MM.1S (cell line): Measurements from ENCODE around the gene CAMK1G.

Experiments
- DNase-seq: peaks from one replicate; pipeline ENCODE4 v3.0.0-alpha.2; 2015
- H2AFZ ChIP-seq: fragments of 300-600 bp; sonication (generic); 2 replicates; pipeline ENCODE4 v1.6.0; 2016; ENCODE audit warnings: antibody characterized with exemption, low read length
- H3F3A ChIP-seq: fragments of 300-600 bp; sonication (generic); 2 replicates; pipeline ENCODE4 v1.6.1; 2016; ENCODE audit warnings: mild to moderate bottlenecking, antibody characterized with exemption, low read length, moderate library complexity, mixed read lengths; ENCODE audit not compliant: insufficient read depth
- H3K27ac ChIP-seq: fragments of 300-600 bp; sonication (generic); 2 replicates; pipeline ENCODE4 v1.5.1; 2016; ENCODE audit warnings: mild to moderate bottlenecking, low read length
- H3K27me3 ChIP-seq: fragments of 300-600 bp; sonication (generic); replicated peaks from 2 replicates; pipeline ENCODE4 v1.6.0; 2016; ENCODE audit warnings: low read length; ENCODE audit not compliant: insufficient read depth
- H3K36me3 ChIP-seq: fragments of 300-600 bp; sonication (generic); replicated peaks from 2 replicates; pipeline ENCODE4 v1.6.1; 2016; ENCODE audit warnings: mild to moderate bottlenecking, low read length, mixed read lengths; ENCODE audit not compliant: insufficient read depth
- H3K4me1 ChIP-seq: fragments of 300-600 bp; sonication (generic); 2 replicates; pipeline ENCODE4 v1.6.1; 2016; ENCODE audit warnings: low read length, mixed read lengths
- H3K4me2 ChIP-seq: fragments of 300-600 bp; sonication (generic); 2 replicates; pipeline ENCODE4 v1.6.0; 2016; ENCODE audit warnings: low read depth, low read length
- H3K4me3 ChIP-seq: fragments of 300-600 bp; sonication (generic); 2 replicates; pipeline ENCODE4 v1.5.1; 2016; ENCODE audit warnings: low read length, mixed read lengths
- H3K79me2 ChIP-seq: fragments of 300-600 bp; sonication (generic); 2 replicates; pipeline ENCODE4 v1.6.1; 2016; ENCODE audit warnings: mixed run types, low read length, mixed read lengths
- H3K9ac ChIP-seq: fragments of 300-600 bp; sonication (generic); 2 replicates; pipeline ENCODE4 v1.6.1; 2016; ENCODE audit warnings: low read length, mixed read lengths
- H3K9me2 ChIP-seq: fragments of 300-600 bp; sonication (generic); replicated peaks from 2 replicates; pipeline ENCODE4 v1.6.1; 2016; ENCODE audit warnings: mild to moderate bottlenecking, low read length, mixed read lengths; ENCODE audit not compliant: insufficient read depth
- H3K9me3 ChIP-seq: fragments of 300-600 bp; sonication (generic); replicated peaks from 2 replicates; pipeline ENCODE4 v1.6.1; 2016; ENCODE audit warnings: mild to moderate bottlenecking, low read length, mixed read lengths; ENCODE audit not compliant: insufficient read depth
- H4K20me1 ChIP-seq: fragments of 300-600 bp; sonication (generic); 2 replicates; pipeline ENCODE4 v1.6.1; 2016; ENCODE audit warnings: mild to moderate bottlenecking, low read length, moderate library complexity, mixed read lengths; ENCODE audit not compliant: insufficient read depth
- CTCF ChIP-seq: fragments of 300-600 bp; sonication (generic); IDR thresholded peaks from 2 replicates; pipeline ENCODE4 v1.5.1; 2016; ENCODE audit warnings: antibody characterized with exemption, low read length, mixed read lengths
- EZH2 ChIP-seq: fragments of 300-600 bp; sonication (generic); optimal IDR thresholded peaks from 2 replicates; pipeline ENCODE3; 2017; ENCODE audit warnings: low read depth, mild to moderate bottlenecking, antibody characterized with exemption, low read length, mixed read lengths
- EZH2phosphoT487 ChIP-seq: fragments of 300-600 bp; sonication (generic); IDR thresholded peaks from 2 replicates; pipeline ENCODE4 v1.6.1; 2018; ENCODE audit warnings: antibody characterized with exemption, low read length

The CAMK1G gene

GRCh38 chr1:209593747-209594146 is 10.2 kb downstream of the CAMK1G start:
- Histone ChIP-seq H3K9ac (no peak overlapping the region), H3K79me2 (no peaks in the 10 kb centered on the region), H3K36me3 (no peaks in the 10 kb centered on the region), H3K4me3 (no peak overlapping the region), H3K4me2 (no peak overlapping the region), H3K9me2 (no peaks in the 10 kb centered on the region), H3K27ac (no peak overlapping the region), H2AFZ (no peak overlapping the region), H3K27me3 (no peaks in the 10 kb centered on the region), H4K20me1 (no peaks in the 10 kb centered on the region), H3K9me3 (no peaks in the 10 kb centered on the region), H3K4me1 (no peaks in the 10 kb centered on the region), H3F3A (no peaks in the 10 kb centered on the region)
- TF ChIP-seq EZH2phosphoT487: no peak
- TF ChIP-seq CTCF: no peak
- no peak for TF ChIP-seq EZH2
- DNase-seq: no peak

GRCh38 chr1:209594440-209594839 is 10.9 kb downstream of the CAMK1G start:
- no peak overlapping the region for H3K4me3 ChIP-seq
- TF ChIP-seq EZH2: no peak
- no peak overlapping the region for H3K4me2 ChIP-seq
- no peaks in the 10 kb centered on the region for H3K9me2 ChIP-seq
- H3K4me1 ChIP-seq: no peaks in the 10 kb centered on the region
- H3K27ac ChIP-seq: no peak overlapping the region
- no peak overlapping the region for H2AFZ ChIP-seq
- no peaks in the 10 kb centered on the region for H4K20me1 ChIP-seq
- H3K36me3 ChIP-seq: no peaks in the 10 kb centered on the region
- no peak overlapping the region for H3K9ac ChIP-seq
- DNase-seq: no peak
- no peaks in the 10 kb centered on the region for H3F3A ChIP-seq
- no peaks in the 10 kb centered on the region for H3K27me3 ChIP-seq
- no peaks in the 10 kb centered on the region for H3K9me3 ChIP-seq
- H3K79me2 ChIP-seq: no peaks in the 10 kb centered on the region

- Histone ChIP-seq H3K27ac (no peak overlapping the region), H3K79me2 (no peaks in the 10 kb centered on the region), H3K27me3 (no peaks in the 10 kb centered on the region), H2AFZ (no peak overlapping the region), H3K36me3 (no peaks in the 10 kb centered on the region), H3K4me1 (no peaks in the 10 kb centered on the region), H4K20me1 (no peaks in the 10 kb centered on the region), H3K9me2 (no peaks in the 10 kb centered on the region), H3F3A (no peaks in the 10 kb centered on the region), H3K4me3 (no peak overlapping the region), H3K4me2 (no peak overlapping the region), H3K9me3 (no peaks in the 10 kb centered on the region), H3K9ac (no peak overlapping the region)
- no peak for TF ChIP-seq EZH2
- TF ChIP-seq EZH2phosphoT487: no peak
- no peak for TF ChIP-seq CTCF
- DNase-seq: no peak
These were observed 11.5 kb downstream of the CAMK1G start for GRCh38 chr1:209595028-209595427.

GRCh38 chr1:209595599-209596285 is 12.2 kb downstream of the CAMK1G start:
- Histone ChIP-seq H3K36me3 (no peaks in the 10 kb centered on the region), H3K9me3 (no peaks in the 10 kb centered on the region), H3K9ac (no peak overlapping the region), H3K4me3 (no peak overlapping the region), H3K4me1 (no peaks in the 10 kb centered on the region), H3K4me2 (no peak overlapping the region), H3K9me2 (no peaks in the 10 kb centered on the region), H3K27me3 (no peaks in the 10 kb centered on the region), H2AFZ (no peak overlapping the region), H3K79me2 (no peaks in the 10 kb centered on the region), H4K20me1 (no peaks in the 10 kb centered on the region), H3K27ac (no peak overlapping the region), H3F3A (no peaks in the 10 kb centered on the region)
- no peak for TF ChIP-seq EZH2
- no peak for TF ChIP-seq CTCF
- no peak for TF ChIP-seq EZH2phosphoT487
- no peak for DNase-seq
